HG02885 (cell line): ENCODE measurements around the gene ALKBH5.

Experiments
- ATAC-seq: cut with Tn5 transposase; IDR thresholded peaks from one replicate; pipeline ENCODE4 v1.9.1; 2021; ENCODE audit warnings: mild to moderate bottlenecking; ENCODE audit not compliant: unreplicated experiment, poor library complexity

Gene ALKBH5

GRCh38 chr17:18236494-18236893 is 52.9 kb downstream of the ALKBH5 start:
- no peak for ATAC-seq

GRCh38 chr17:18237461-18237860 is 53.8 kb downstream of the ALKBH5 start:
- no peak for ATAC-seq

GRCh38 chr17:18238299-18238698 is 54.7 kb downstream of the ALKBH5 start:
- no peak for ATAC-seq

- ATAC-seq: no peak
These were observed 56.8 kb downstream of the ALKBH5 start for GRCh38 chr17:18240449-18240848.

- ATAC-seq: no peak
These were observed 57.7 kb downstream of the ALKBH5 start for GRCh38 chr17:18241229-18241871.

GRCh38 chr17:18245038-18245776 is 61.6 kb downstream of the ALKBH5 start:
- ATAC-seq: no peak

- ATAC-seq: no peak
These were observed 62.6 kb downstream of the ALKBH5 start for GRCh38 chr17:18246109-18246725.

GRCh38 chr17:18246880-18247612 is 63.4 kb downstream of the ALKBH5 start:
- ATAC-seq: no peak

GRCh38 chr17:18247613-18248001 is 64.0 kb downstream of the ALKBH5 start:
- no peak for ATAC-seq

- no peak for ATAC-seq
These were observed 64.7 kb downstream of the ALKBH5 start for GRCh38 chr17:18248300-18248731.

GRCh38 chr17:18248811-18249210 is 65.2 kb downstream of the ALKBH5 start:
- ATAC-seq: no peak

GRCh38 chr17:18250259-18250658 is 66.6 kb downstream of the ALKBH5 start:
- ATAC-seq: no peak

- no peak for ATAC-seq
These were observed 67.1 kb downstream of the ALKBH5 start for GRCh38 chr17:18250708-18251107.

GRCh38 chr17:18251204-18251603 is 67.6 kb downstream of the ALKBH5 start:
- ATAC-seq: no peak

GRCh38 chr17:18252160-18252559 is 68.5 kb downstream of the ALKBH5 start:
- no peak for ATAC-seq

- no peak for ATAC-seq
These were observed 69.7 kb downstream of the ALKBH5 start for GRCh38 chr17:18253187-18253884.

- ATAC-seq: no peak
These were observed 70.6 kb downstream of the ALKBH5 start for GRCh38 chr17:18253947-18254821.

- ATAC-seq: no peak
These were observed 71.4 kb downstream of the ALKBH5 start for GRCh38 chr17:18254888-18255649.

- ATAC-seq: no peak
These were observed 72.7 kb downstream of the ALKBH5 start for GRCh38 chr17:18256351-18256750.
